Subcutaneous abdominal adipose tissue (tissue), 5 donors: Measurements from ENCODE around the gene CUTA.

Source experiments
- H3K27ac ChIP-seq: one replicate; pipeline ENCODE4 v1.7.0; 2013; ENCODE audit warnings: low read depth, mild to moderate bottlenecking, inconsistent platforms, low read length, moderate library complexity
- H3K27me3 ChIP-seq, 5 donors: one replicate each; pipeline ENCODE4 v1.7.0; 2013; ENCODE audit warnings: low read length in 5 of 5, inconsistent platforms in 1 of 5; ENCODE audit not compliant: control insufficient read depth in 5 of 5, insufficient read depth in 4 of 5
- H3K36me3 ChIP-seq, 5 donors: one replicate each; pipeline ENCODE4 v1.7.0; 2013; ENCODE audit warnings: low read length in 5 of 5; ENCODE audit not compliant: control insufficient read depth in 5 of 5, insufficient read depth in 5 of 5
- H3K4me1 ChIP-seq, 5 donors: one replicate each; pipeline ENCODE4 v1.7.0; 2013; ENCODE audit warnings: low read length in 5 of 5, mild to moderate bottlenecking in 3 of 5, moderate library complexity in 1 of 5; ENCODE audit not compliant: control insufficient read depth in 5 of 5, insufficient read depth in 5 of 5
- H3K4me3 ChIP-seq, 5 donors: one replicate each; pipeline ENCODE4 v1.7.0; 2013; ENCODE audit warnings: low read length in 5 of 5, low read depth in 1 of 5
- H3K9ac ChIP-seq, 5 donors: one replicate each; pipeline ENCODE4 v1.7.0; 2013; ENCODE audit warnings: low read length in 5 of 5, mild to moderate bottlenecking in 4 of 5, moderate library complexity in 3 of 5
- H3K9me3 ChIP-seq, 5 donors: one replicate each; pipeline ENCODE4 v1.7.0; 2013; ENCODE audit warnings: low read length in 5 of 5; ENCODE audit not compliant: control insufficient read depth in 5 of 5
- donor health status: healthy.
- donor health status: healthy.
- donor health status: healthy.
- donor health status: healthy.
- donor health status: healthy.

CUTA gene

GRCh38 chr6:33414592-33415271, 3.2 kb downstream of the CUTA start:
- Histone ChIP-seq H3K27ac (no peak overlapping the region), H3K4me1 (peaks cover 10 to 62% (median 53%) of the 10 kb centered on the region in 5 donors)

GRCh38 chr6:33413241-33414120, 4.4 kb downstream of the CUTA start:
- H3K9ac ChIP-seq = no peak overlapping the region

More at GRCh38 chr6:33414592-33415271, 3.2 kb downstream of the CUTA start:
- peaks cover 0 to 3% (median 0%) of the 10 kb centered on the region in 5 donors for H3K27me3 ChIP-seq
- H3K4me3 ChIP-seq = no peak overlapping the region
- H3K9me3 ChIP-seq = no peaks in the 10 kb centered on the region
- no peak overlapping the region for H3K9ac ChIP-seq
- H3K36me3 ChIP-seq = peaks cover 0 to 45% (median 40%) of the 10 kb centered on the region in 5 donors

GRCh38 chr6:33412140-33413009, 5.5 kb downstream of the CUTA start:
- H3K4me3 ChIP-seq = peak overlapping the region in 2 of 5 donors; percentile 12 to 84
- no peak overlapping the region for H3K27ac ChIP-seq
- H3K9me3 ChIP-seq = no peaks in the 10 kb centered on the region
- H3K36me3 ChIP-seq = peaks cover 0 to 45% (median 40%) of the 10 kb centered on the region in 5 donors
- H3K9ac ChIP-seq = peak overlapping the region in 1 of 5 donors; percentile 56
- no peaks in the 10 kb centered on the region for H3K27me3 ChIP-seq
- peaks cover 1 to 50% (median 43%) of the 10 kb centered on the region in 5 donors for H3K4me1 ChIP-seq

More at GRCh38 chr6:33413241-33414120, 4.4 kb downstream of the CUTA start:
- no peak overlapping the region for H3K27ac ChIP-seq
- H3K4me3 ChIP-seq = no peak overlapping the region
- peaks cover 7 to 60% (median 52%) of the 10 kb centered on the region in 5 donors for H3K4me1 ChIP-seq
- H3K36me3 ChIP-seq = peaks cover 0 to 45% (median 40%) of the 10 kb centered on the region in 5 donors
- no peaks in the 10 kb centered on the region for H3K9me3 ChIP-seq
- H3K27me3 ChIP-seq = peaks cover 0 to 3% (median 0%) of the 10 kb centered on the region in 5 donors

- Histone ChIP-seq H3K4me1 (peaks cover 1 to 43% (median 36%) of the 10 kb centered on the region in 5 donors), H3K36me3 (peaks cover 0 to 44% (median 40%) of the 10 kb centered on the region in 5 donors), H3K27ac (peak overlapping the region; percentile 88), H3K4me3 (peak overlapping the region; percentile 78 to 88 (median 84)), H3K9ac (peak overlapping the region; percentile 73 to 87 (median 73)), H3K9me3 (no peaks in the 10 kb centered on the region), H3K27me3 (no peaks in the 10 kb centered on the region)
Measured at GRCh38 chr6:33411632-33412005, 6.3 kb downstream of the CUTA start.

GRCh38 chr6:33410711-33411631, 6.9 kb downstream of the CUTA start, which contains the start of gene PHF1:
PHF1 (plus strand) TSS chr6:33411014; CDS start chr6:33412264, 1,250 bp downstream.
- H3K36me3 ChIP-seq = peaks cover 0 to 38% (median 36%) of the 10 kb centered on the region in 5 donors

GRCh38 chr6:33410050-33410710, 7.7 kb downstream of the CUTA start:
- Histone ChIP-seq H3K9me3 (no peaks in the 10 kb centered on the region), H3K36me3 (peaks cover 0 to 30% (median 28%) of the 10 kb centered on the region in 5 donors), H3K4me3 (peak overlapping the region; percentile 76 to 91 (median 79)), H3K9ac (peak overlapping the region in 4 of 5 donors; percentile 54 to 84 (median 72)), H3K4me1 (peaks cover 0 to 29% (median 23%) of the 10 kb centered on the region in 5 donors), H3K27me3 (no peaks in the 10 kb centered on the region), H3K27ac (peak overlapping the region; percentile 74)

More at GRCh38 chr6:33410711-33411631, 6.9 kb downstream of the CUTA start, which contains the start of gene PHF1:
- Histone ChIP-seq H3K4me3 (peak within 1 kb of the TSS; percentile 78 to 91 (median 84)), H3K27ac (peak within 1 kb of the TSS; percentile 88), H3K4me1 (peaks cover 1 to 37% (median 29%) of the 10 kb centered on the region in 5 donors), H3K9me3 (no peaks in the 10 kb centered on the region), H3K27me3 (no peaks in the 10 kb centered on the region), H3K9ac (peak within 1 kb of the TSS; percentile 73 to 87 (median 76))

GRCh38 chr6:33407132-33407718, 10.7 kb downstream of the CUTA start:
- H3K9ac ChIP-seq = no peak overlapping the region
- peaks cover 0 to 20% (median 17%) of the 10 kb centered on the region in 5 donors for H3K4me1 ChIP-seq
- H3K27me3 ChIP-seq = no peaks in the 10 kb centered on the region
- H3K36me3 ChIP-seq = peaks cover 0 to 1% (median under 1%) of the 10 kb centered on the region in 5 donors
- H3K4me3 ChIP-seq = no peak overlapping the region
- H3K9me3 ChIP-seq = no peaks in the 10 kb centered on the region
- H3K27ac ChIP-seq = no peak overlapping the region

- no peak overlapping the region for H3K27ac ChIP-seq
- peaks cover 0 to 9% (median 6%) of the 10 kb centered on the region in 5 donors for H3K4me1 ChIP-seq
- H3K4me3 ChIP-seq = no peak overlapping the region
- no peaks in the 10 kb centered on the region for H3K9me3 ChIP-seq
- H3K36me3 ChIP-seq = no peaks in the 10 kb centered on the region
- no peaks in the 10 kb centered on the region for H3K27me3 ChIP-seq
- H3K9ac ChIP-seq = no peak overlapping the region
Measured at GRCh38 chr6:33406126-33406525, 11.8 kb downstream of the CUTA start.
